Liver (tissue), 9 donors: ENCODE measurements around the gene XRCC5. TPM values are rescaled to one million over a fixed set of nuclear protein-coding genes. Genes with fewer than 3 reads are reported as not detected.

Experiments used
- DNase-seq: peaks from one replicate; pipeline ENCODE4 v3.0.0-alpha.2; 2017; ENCODE audit warnings: low spot score
- H3K27ac ChIP-seq, 2 donors: one replicate each; pipeline ENCODE4 v1.7.0; 2013; ENCODE audit warnings: inconsistent platforms in 2 of 2, low read length in 2 of 2, control low read depth in 1 of 2, low read depth in 1 of 2, mild to moderate bottlenecking in 1 of 2
- H3K27me3 ChIP-seq, 4 donors: one replicate each; pipeline versions ENCODE4 v1.6.1 to v1.7.0; 2013; ENCODE audit warnings: low read length in 3 of 4, inconsistent platforms in 1 of 4, mild to moderate bottlenecking in 1 of 4, moderate library complexity in 1 of 4; ENCODE audit not compliant: control insufficient read depth in 4 of 4, insufficient read depth in 4 of 4
- H3K36me3 ChIP-seq, 4 donors: one replicate each; pipeline versions ENCODE4 v1.6.1 to v1.7.0; 2013; ENCODE audit warnings: low read length in 3 of 4, mild to moderate bottlenecking in 3 of 4, low read depth in 1 of 4, moderate library complexity in 1 of 4; ENCODE audit not compliant: control insufficient read depth in 4 of 4, insufficient read depth in 3 of 4
- H3K4me1 ChIP-seq, 4 donors: one replicate each; pipeline versions ENCODE4 v1.6.1 to v1.7.0; 2013; ENCODE audit warnings: low read length in 3 of 4, mild to moderate bottlenecking in 3 of 4, moderate library complexity in 1 of 4; ENCODE audit not compliant: control insufficient read depth in 4 of 4, insufficient read depth in 4 of 4
- H3K4me3 ChIP-seq, 3 donors: one replicate each; pipeline versions ENCODE4 v1.6.1 to v1.7.0; 2013; ENCODE audit warnings: low read length in 3 of 3, control low read depth in 1 of 3, low read depth in 1 of 3, mild to moderate bottlenecking in 1 of 3
- H3K9ac ChIP-seq, 2 donors: one replicate each; pipeline ENCODE4 v1.7.0; 2013; ENCODE audit warnings: low read length in 2 of 2, mild to moderate bottlenecking in 2 of 2, moderate library complexity in 2 of 2, control low read depth in 1 of 2, low read depth in 1 of 2
- H3K9me3 ChIP-seq, 4 donors: one replicate each; pipeline versions ENCODE4 v1.6.1 to v1.7.0; 2013; ENCODE audit warnings: low read length in 3 of 4; ENCODE audit not compliant: control insufficient read depth in 4 of 4
- CTCF ChIP-seq: fragments of 150-350 bp; IDR thresholded peaks from 2 replicates; pipeline ENCODE4 v1.5.1; 2017; ENCODE audit warnings: improper control_type of control experiment, low read depth, low read length; ENCODE audit not compliant: missing input control
- EGR1 ChIP-seq, 2 donors: IDR thresholded peaks; 2 replicates each; pipeline ENCODE4 v1.6.1; 2016 to 2018; ENCODE audit warnings: antibody characterized with exemption in 2 of 2, low read depth in 2 of 2
- FOXA1 ChIP-seq: IDR thresholded peaks from 2 replicates; pipeline ENCODE4 v1.6.1; 2016; ENCODE audit warnings: antibody characterized with exemption
- FOXA2 ChIP-seq: IDR thresholded peaks from 2 replicates; pipeline ENCODE4 v1.6.1; 2016; ENCODE audit warnings: antibody characterized with exemption
- HNF4A ChIP-seq, 2 donors: conservative IDR thresholded peaks; 2 replicates each; pipeline ENCODE4 v1.6.1; 2016; ENCODE audit warnings: antibody characterized with exemption in 2 of 2, mild to moderate bottlenecking in 2 of 2
- HNF4G ChIP-seq: IDR thresholded peaks from 2 replicates; pipeline ENCODE4 v1.6.1; 2016; ENCODE audit warnings: antibody characterized with exemption
- JUND ChIP-seq, 2 donors: IDR thresholded peaks; 2 replicates each; pipeline ENCODE4 v1.6.1; 2016; ENCODE audit warnings: antibody characterized with exemption in 2 of 2
- MAX ChIP-seq: IDR thresholded peaks from 2 replicates; pipeline ENCODE4 v1.6.1; 2016; ENCODE audit warnings: antibody characterized with exemption
- NR2F2 ChIP-seq: IDR thresholded peaks from 2 replicates; pipeline ENCODE4 v1.6.1; 2016; ENCODE audit warnings: antibody characterized with exemption
- RAD21 ChIP-seq, 2 donors: IDR thresholded peaks; 2 replicates each; pipeline ENCODE4 v1.6.1; 2016; ENCODE audit warnings: antibody characterized with exemption in 2 of 2, mild to moderate bottlenecking in 2 of 2
- REST ChIP-seq: IDR thresholded peaks from 2 replicates; pipeline ENCODE4 v1.6.1; 2016; ENCODE audit warnings: antibody characterized with exemption, mild to moderate bottlenecking
- RXRA ChIP-seq, 2 donors: IDR thresholded peaks; 2 replicates each; pipeline ENCODE4 v1.6.1; 2017 to 2018; ENCODE audit warnings: antibody characterized with exemption in 2 of 2, mild to moderate bottlenecking in 1 of 2
- SP1 ChIP-seq: IDR thresholded peaks from 2 replicates; pipeline ENCODE4 v1.6.1; 2018; ENCODE audit warnings: antibody characterized with exemption, mild to moderate bottlenecking
- TAF1 ChIP-seq: conservative IDR thresholded peaks from 2 replicates; pipeline ENCODE4 v1.6.1; 2016; ENCODE audit warnings: antibody characterized with exemption, mild to moderate bottlenecking
- YY1 ChIP-seq: IDR thresholded peaks from 2 replicates; pipeline ENCODE4 v1.6.1; 2016; ENCODE audit warnings: antibody characterized with exemption, mild to moderate bottlenecking
- WGBS: extraction: QIAGEN DNeasy Blood & Tissue Kit; methylation state at CpG from one replicate; pipeline ENCODE4 v1.1.7; 2013; 5-methylcytosine and 5-hydroxymethylcytosine counted together
- polyA plus RNA-seq, 2 donors: library from polyadenylated mRNA; stranded (reverse) in 1 of 2; unstranded in 1 of 2; fragments of 200-250 nt in 1 of 2; fragments of >200 nt in 1 of 2; fragmentation: Nextera tagmentation in 1 of 2; extraction: Ambion mirVana in 1 of 2; gene quantifications; one replicate each; pipeline versions ENCODE4 v1.2.1 to v1.2.3, GENCODE V29; 2013 to 2015
- total RNA-seq, 2 donors: library from RNA; depleted of rRNA; stranded (reverse); fragments of >200 nt; gene quantifications; one replicate each; pipeline ENCODE4 v1.2.3, GENCODE V29; 2014
- donor health status: healthy.
- donor health status: healthy.
- donor health status: healthy.
- donor health status: healthy.
- donor health status: healthy.

The XRCC5 gene
- total and polyA plus RNA-seq, 4 donors = 63.7 to 140 (median 84.5) TPM

GRCh38 chr2:216242365-216242764 is 133.2 kb downstream of the XRCC5 start:
- H3K4me3 ChIP-seq = no peak overlapping the region
- no peak for TF ChIP-seq HNF4G

GRCh38 chr2:216243026-216243425 is 133.9 kb downstream of the XRCC5 start:
- no peak for DNase-seq
- no peaks in the 10 kb centered on the region for H3K9me3 ChIP-seq
- no peaks in the 10 kb centered on the region for H3K4me1 ChIP-seq
- no peak overlapping the region for H3K9ac ChIP-seq
- TF ChIP-seq JUND (IDR thresholded peaks at IDR 0.05) (no peak), RXRA (IDR thresholded peaks at IDR 0.05) (no peak), EGR1 (IDR thresholded peaks at IDR 0.05; ENCODE audit: low read depth in 2 of 2) (no peak), RAD21 (IDR thresholded peaks at IDR 0.05) (no peak)
- no peaks in the 10 kb centered on the region for H3K36me3 ChIP-seq
- no peak overlapping the region for H3K4me3 ChIP-seq
- 93% methylated on average over 3 of the region's 3 CpGs for WGBS
- H3K27ac ChIP-seq = no peak overlapping the region
- H3K27me3 ChIP-seq = no peaks in the 10 kb centered on the region

More at GRCh38 chr2:216242365-216242764, 133.2 kb downstream of the XRCC5 start:
- H3K36me3 ChIP-seq = no peaks in the 10 kb centered on the region
- no peaks in the 10 kb centered on the region for H3K9me3 ChIP-seq
- 69% methylated on average over 6 of the region's 6 CpGs for WGBS
- no peak overlapping the region for H3K27ac ChIP-seq
- no peaks in the 10 kb centered on the region for H3K27me3 ChIP-seq
- DNase-seq = no peak
- H3K9ac ChIP-seq = no peak overlapping the region
- H3K4me1 ChIP-seq = no peaks in the 10 kb centered on the region

- Histone ChIP-seq H3K9ac (no peak overlapping the region), H3K4me3 (no peak overlapping the region), H3K36me3 (no peaks in the 10 kb centered on the region), H3K27ac (no peak overlapping the region), H3K4me1 (no peaks in the 10 kb centered on the region), H3K9me3 (no peaks in the 10 kb centered on the region), H3K27me3 (no peaks in the 10 kb centered on the region)
- TF ChIP-seq HNF4A (conservative IDR thresholded peaks at IDR 0.05) (no peak), REST (no peak), SP1 (no peak)
- 77% methylated on average over 6 of the region's 6 CpGs for WGBS
- no peak for DNase-seq
Observed at GRCh38 chr2:216245391-216245975, 136.3 kb downstream of the XRCC5 start.

- H3K4me3 ChIP-seq = no peak overlapping the region
- DNase-seq = no peak
- 92% methylated on average over 3 of the region's 3 CpGs for WGBS
- H3K27me3 ChIP-seq = no peaks in the 10 kb centered on the region
- H3K27ac ChIP-seq = no peak overlapping the region
- no peaks in the 10 kb centered on the region for H3K4me1 ChIP-seq
- H3K36me3 ChIP-seq = no peaks in the 10 kb centered on the region
- H3K9ac ChIP-seq = no peak overlapping the region
- no peaks in the 10 kb centered on the region for H3K9me3 ChIP-seq
- no peak for TF ChIP-seq REST
- TF ChIP-seq CTCF = no peak
- TF ChIP-seq JUND (IDR thresholded peaks at IDR 0.05) = no peak
- no peak for TF ChIP-seq FOXA2
- no peak for TF ChIP-seq YY1
- no peak for TF ChIP-seq FOXA1
- TF ChIP-seq RXRA (IDR thresholded peaks at IDR 0.05) = no peak
- TF ChIP-seq MAX = no peak
- TF ChIP-seq SP1 = no peak
- TF ChIP-seq NR2F2 = no peak
- TF ChIP-seq TAF1 = no peak
- TF ChIP-seq RAD21 (IDR thresholded peaks at IDR 0.05) = no peak
Observed at GRCh38 chr2:216246766-216247165, 137.6 kb downstream of the XRCC5 start.
